ENCODE results near the gene RALBP1. TPM values are rescaled to one million over a fixed set of nuclear protein-coding genes. Genes with fewer than 3 reads are reported as not detected.

The RALBP1 gene
- total RNA-seq, 4 donors from 2014 or later = 103 to 164 (median 115) TPM

- H3K27ac ChIP-seq (replicated peaks in 1 of 4) = no peak overlapping the region
- intact Hi-C loops (cut with DNase I) = no loop called here
- no peaks in the 10 kb centered on the region for H3K9me3 ChIP-seq
- 77% methylated on average over 7 of the region's 7 CpGs for WGBS
- H3K4me1 ChIP-seq = peaks cover 0 to 10% (median 6%) of the 10 kb centered on the region in 4 donors
- peak; percentile 12 for DNase-seq (ENCODE audit: extremely low spot score)
- no peak for TF ChIP-seq POLR2A (IDR thresholded peaks at IDR 0.05; ENCODE audit: low read depth)
- no peak for TF ChIP-seq EP300 (IDR thresholded peaks at IDR 0.05)
- TF ChIP-seq POLR2AphosphoS5 (IDR thresholded peaks at IDR 0.05) = peak in 1 of 2 donors; percentile 6
- TF ChIP-seq, protein P1, sequence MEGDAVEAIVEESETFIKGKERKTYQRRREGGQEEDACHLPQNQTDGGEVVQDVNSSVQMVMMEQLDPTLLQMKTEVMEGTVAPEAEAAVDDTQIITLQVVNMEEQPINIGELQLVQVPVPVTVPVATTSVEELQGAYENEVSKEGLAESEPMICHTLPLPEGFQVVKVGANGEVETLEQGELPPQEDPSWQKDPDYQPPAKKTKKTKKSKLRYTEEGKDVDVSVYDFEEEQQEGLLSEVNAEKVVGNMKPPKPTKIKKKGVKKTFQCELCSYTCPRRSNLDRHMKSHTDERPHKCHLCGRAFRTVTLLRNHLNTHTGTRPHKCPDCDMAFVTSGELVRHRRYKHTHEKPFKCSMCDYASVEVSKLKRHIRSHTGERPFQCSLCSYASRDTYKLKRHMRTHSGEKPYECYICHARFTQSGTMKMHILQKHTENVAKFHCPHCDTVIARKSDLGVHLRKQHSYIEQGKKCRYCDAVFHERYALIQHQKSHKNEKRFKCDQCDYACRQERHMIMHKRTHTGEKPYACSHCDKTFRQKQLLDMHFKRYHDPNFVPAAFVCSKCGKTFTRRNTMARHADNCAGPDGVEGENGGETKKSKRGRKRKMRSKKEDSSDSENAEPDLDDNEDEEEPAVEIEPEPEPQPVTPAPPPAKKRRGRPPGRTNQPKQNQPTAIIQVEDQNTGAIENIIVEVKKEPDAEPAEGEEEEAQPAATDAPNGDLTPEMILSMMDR (IDR thresholded peaks at IDR 0.05) = no peak
- H3K4me3 ChIP-seq = no peak overlapping the region
- no peaks in the 10 kb centered on the region for H3K27me3 ChIP-seq
- H3K36me3 ChIP-seq = peaks cover 50 to 100% (median 90%) of the 10 kb centered on the region in 4 donors
Observed at GRCh38 chr18:9549405-9549804, 74.1 kb downstream of the RALBP1 start.

- peaks cover 0 to 10% (median 6%) of the 10 kb centered on the region in 4 donors for H3K4me1 ChIP-seq
- WGBS = 87% methylated on average over 4 of the region's 4 CpGs
Observed at GRCh38 chr18:9550429-9550828, 75.1 kb downstream of the RALBP1 start.

GRCh38 chr18:9552191-9552590 lies 76.9 kb downstream of the RALBP1 start:
- H3K36me3 ChIP-seq = peaks cover 62 to 100% (median 89%) of the 10 kb centered on the region in 4 donors
- intact Hi-C loops (cut with DNase I) = no loop called here
- H3K4me3 ChIP-seq = no peak overlapping the region
- no peak overlapping the region for H3K27ac ChIP-seq (replicated peaks in 1 of 4)
- 98% methylated on average over 3 of the region's 3 CpGs for WGBS
- TF ChIP-seq POLR2A (IDR thresholded peaks at IDR 0.05; ENCODE audit: low read depth) = no peak
- no peak for TF ChIP-seq POLR2AphosphoS5 (IDR thresholded peaks at IDR 0.05)
- no peak for TF ChIP-seq EP300 (IDR thresholded peaks at IDR 0.05)
- no peaks in the 10 kb centered on the region for H3K27me3 ChIP-seq
- peaks cover 0 to 10% (median 6%) of the 10 kb centered on the region in 4 donors for H3K4me1 ChIP-seq
- DNase-seq (ENCODE audit: extremely low spot score) = no peak
- no peaks in the 10 kb centered on the region for H3K9me3 ChIP-seq

More at GRCh38 chr18:9550429-9550828, 75.1 kb downstream of the RALBP1 start:
- TF ChIP-seq EP300 (IDR thresholded peaks at IDR 0.05) (no peak), POLR2A (IDR thresholded peaks at IDR 0.05; ENCODE audit: low read depth) (no peak), POLR2AphosphoS5 (IDR thresholded peaks at IDR 0.05) (no peak)
- TF ChIP-seq, protein P1 (IDR thresholded peaks at IDR 0.05) = no peak
- Histone ChIP-seq H3K27ac (replicated peaks in 1 of 4) (no peak overlapping the region), H3K36me3 (peaks cover 56 to 100% (median 93%) of the 10 kb centered on the region in 4 donors), H3K4me3 (no peak overlapping the region), H3K27me3 (no peaks in the 10 kb centered on the region), H3K9me3 (no peaks in the 10 kb centered on the region)
- peak; percentile 45 for DNase-seq (ENCODE audit: extremely low spot score)
- intact Hi-C loops (cut with DNase I) = no loop called here

- H3K27ac ChIP-seq (replicated peaks in 1 of 4) = no peak overlapping the region
- TF ChIP-seq EP300 (IDR thresholded peaks at IDR 0.05) = no peak
- TF ChIP-seq, protein P1 (IDR thresholded peaks at IDR 0.05) = no peak
- TF ChIP-seq POLR2AphosphoS5 (IDR thresholded peaks at IDR 0.05) = no peak
- no peak for TF ChIP-seq POLR2A (IDR thresholded peaks at IDR 0.05; ENCODE audit: low read depth)
- H3K9me3 ChIP-seq = no peaks in the 10 kb centered on the region
- H3K27me3 ChIP-seq = no peaks in the 10 kb centered on the region
- H3K36me3 ChIP-seq = peaks cover 62 to 100% (median 87%) of the 10 kb centered on the region in 4 donors
- intact Hi-C loops (cut with DNase I) = no loop called here
- peaks cover 0 to 10% (median 6%) of the 10 kb centered on the region in 4 donors for H3K4me1 ChIP-seq
- no peak for DNase-seq (ENCODE audit: extremely low spot score)
- H3K4me3 ChIP-seq = no peak overlapping the region
- WGBS = 95% methylated on average over 4 of the region's 4 CpGs
Observed at GRCh38 chr18:9552616-9553015, 77.3 kb downstream of the RALBP1 start.

DNA sequence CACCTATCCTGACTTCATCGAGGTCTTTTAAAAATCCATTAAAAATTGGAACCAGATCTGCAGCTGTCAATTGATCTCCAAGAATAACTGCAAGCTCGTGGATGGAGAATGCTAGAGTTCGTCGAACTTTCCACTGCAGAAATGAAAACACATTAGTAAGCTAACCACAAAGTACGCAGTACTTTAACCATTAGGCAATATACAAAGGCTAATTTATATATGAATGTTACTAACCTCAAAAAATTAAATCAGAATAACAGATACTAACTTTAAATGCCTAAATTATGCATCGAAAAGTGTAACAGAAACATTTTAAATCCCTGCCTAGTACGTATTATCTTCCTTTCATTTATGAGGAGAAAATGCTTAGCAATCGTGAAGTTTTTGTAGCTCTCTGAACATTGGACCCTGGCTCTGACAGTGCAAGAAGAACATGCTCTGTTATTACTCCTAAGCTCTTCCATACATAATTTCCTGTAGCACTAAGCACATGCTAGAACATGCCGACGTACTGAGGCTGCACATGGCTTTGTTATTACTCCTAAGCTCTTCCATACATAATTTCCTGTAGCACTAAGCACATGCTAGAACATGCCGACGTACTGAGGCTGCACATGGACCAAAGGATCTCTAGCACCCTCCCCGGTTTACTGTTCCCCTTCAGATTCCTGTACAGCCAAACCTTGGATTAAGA lies 82.1 kb downstream of the RALBP1 start:
- WGBS = 88% methylated on average over 13 of the region's 13 CpGs
- no peak overlapping the region for H3K27ac ChIP-seq (replicated peaks in 1 of 4)
- H3K36me3 ChIP-seq = peaks cover 62 to 100% (median 83%) of the 10 kb centered on the region in 4 donors
- H3K27me3 ChIP-seq = no peaks in the 10 kb centered on the region
- no peak overlapping the region for H3K4me3 ChIP-seq
- intact Hi-C loops (cut with DNase I) = no loop called here
- H3K9me3 ChIP-seq = no peaks in the 10 kb centered on the region
- no peak for DNase-seq (ENCODE audit: extremely low spot score)
- H3K4me1 ChIP-seq = peaks cover 0 to 9% (median 4%) of the 10 kb centered on the region in 4 donors
- TF ChIP-seq EP300 (IDR thresholded peaks at IDR 0.05) (no peak), POLR2AphosphoS5 (IDR thresholded peaks at IDR 0.05) (no peak), POLR2A (IDR thresholded peaks at IDR 0.05; ENCODE audit: low read depth) (no peak)
- TF ChIP-seq, protein P1 (IDR thresholded peaks at IDR 0.05) = no peak

All from esophagus muscularis mucosa (tissue), 4 donors.